ENCODE data around the gene TRPC6.

Gene TRPC6

GRCh38 chr11:101583251-101584128, at the start of gene TRPC6:
TRPC6 (minus strand) TSS chr11:101584007; CDS start chr11:101583503, 504 bp downstream.
- no peak for DNase-seq

DNA sequence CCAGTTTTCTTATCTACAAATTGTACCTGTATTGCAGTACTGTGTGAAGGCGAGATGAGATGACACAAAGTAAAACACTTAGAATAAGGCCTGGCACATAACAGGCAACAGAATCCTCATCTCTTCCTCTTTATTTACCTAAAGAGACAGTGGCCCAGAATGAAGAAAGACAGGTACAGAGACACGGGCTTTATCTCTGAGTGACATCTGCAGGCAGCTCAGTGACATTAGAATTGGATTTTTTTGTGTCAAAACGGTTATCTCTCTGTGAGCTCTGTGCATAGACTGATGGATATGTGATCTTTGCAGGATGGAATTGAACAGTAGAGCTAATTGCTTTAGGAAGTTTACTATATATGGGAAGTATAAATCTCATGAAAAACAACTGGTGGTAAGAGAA, 36.2 kb upstream of the TRPC6 start:
- no peak for DNase-seq

- DNase-seq = no peak
These were observed 34.9 kb upstream of the TRPC6 start for GRCh38 chr11:101618709-101619108.

DNA sequence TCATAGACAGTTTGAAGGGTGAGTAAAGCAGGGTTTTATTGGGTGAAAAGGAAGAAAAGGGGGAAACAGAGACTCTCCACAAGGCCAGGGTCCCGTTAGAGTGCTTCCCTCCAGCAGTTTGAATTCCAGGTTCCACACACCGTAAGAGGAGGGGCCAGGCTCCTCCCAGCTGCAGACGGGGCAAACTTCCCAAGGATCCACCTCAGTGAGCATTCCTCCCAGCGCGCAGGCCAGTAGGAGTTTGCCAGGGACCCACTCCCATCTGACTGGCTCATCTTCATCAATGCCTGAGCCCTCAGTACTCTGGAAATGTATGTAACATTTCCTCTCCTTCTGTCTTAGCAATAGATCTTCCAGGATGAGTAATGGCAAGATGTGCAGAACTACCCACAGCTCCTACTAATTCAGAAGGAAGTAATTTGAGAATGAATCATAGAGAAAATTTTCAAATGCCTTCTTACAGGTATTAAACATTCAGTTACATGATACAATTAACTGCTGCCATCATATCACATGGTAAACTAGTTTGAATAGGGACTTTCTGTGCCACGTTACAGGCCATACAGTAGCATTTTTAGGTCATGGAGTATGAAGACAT, 34.0 kb upstream of the TRPC6 start:
- no peak for DNase-seq

DNA sequence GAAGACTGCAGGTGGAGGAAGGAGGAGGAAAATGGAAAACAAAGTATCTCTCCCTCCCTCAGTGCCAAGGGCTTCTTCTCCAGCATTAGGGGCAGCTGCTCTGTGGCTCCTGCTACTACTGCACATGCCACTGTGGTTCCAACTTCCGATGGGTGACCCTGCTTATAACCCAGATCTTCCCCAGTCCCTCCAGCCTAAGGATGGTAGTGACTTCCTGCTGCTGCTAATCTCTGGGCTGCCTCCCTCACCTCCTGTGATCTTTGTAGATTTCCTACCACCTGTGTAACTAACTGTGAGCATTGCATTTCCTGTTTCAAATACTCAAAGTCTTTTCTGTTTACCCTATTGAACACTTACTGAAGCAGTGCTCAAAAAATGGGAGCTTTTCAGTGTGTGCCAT, 28.7 kb upstream of the TRPC6 start:
- no peak for DNase-seq

DNA sequence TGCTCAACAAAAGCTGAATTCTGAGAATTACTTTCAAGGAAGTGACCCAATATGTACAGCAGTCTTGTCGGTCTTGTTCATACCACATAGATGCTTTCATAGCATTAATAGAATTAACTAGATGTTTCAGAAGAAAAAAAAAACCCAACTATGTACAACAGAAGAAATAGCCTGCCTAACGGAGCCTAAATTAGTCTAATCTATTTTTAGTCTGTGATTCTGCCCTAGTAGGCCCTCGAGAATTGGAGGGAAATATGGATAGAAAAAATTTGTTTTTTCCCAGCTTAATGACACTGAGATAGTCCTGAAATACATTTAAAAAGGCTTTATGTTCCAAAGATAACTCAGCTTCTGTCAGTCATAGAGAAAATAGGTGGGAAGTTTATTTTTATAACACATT, 17.1 kb upstream of the TRPC6 start:
- no peak for DNase-seq

- no peak for DNase-seq
These were observed 3.2 kb upstream of the TRPC6 start for GRCh38 chr11:101586965-101587364.

DNA sequence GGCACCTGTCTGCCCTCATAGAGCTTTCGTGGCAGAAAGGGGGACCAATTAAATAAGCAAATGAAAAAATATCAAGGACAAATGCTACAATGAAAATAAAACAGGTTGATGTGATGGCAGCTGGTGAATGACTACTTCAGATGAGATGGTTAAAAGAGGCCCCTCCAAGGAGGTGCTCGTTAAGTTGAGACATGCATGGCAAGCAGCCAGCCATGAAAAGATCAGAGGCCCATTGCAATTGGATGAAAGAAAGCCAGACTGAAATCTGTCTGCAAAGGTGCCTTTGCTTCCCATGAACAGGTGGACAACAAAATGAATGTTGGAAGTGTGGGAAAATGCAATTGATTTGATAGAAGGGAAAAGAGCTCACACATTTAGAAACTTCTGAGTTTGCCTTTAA, 848 bp upstream of the TRPC6 start:
- no peak for DNase-seq

GRCh38 chr11:101584129-101584515, 315 bp upstream of the TRPC6 start:
- no peak for DNase-seq

DNA sequence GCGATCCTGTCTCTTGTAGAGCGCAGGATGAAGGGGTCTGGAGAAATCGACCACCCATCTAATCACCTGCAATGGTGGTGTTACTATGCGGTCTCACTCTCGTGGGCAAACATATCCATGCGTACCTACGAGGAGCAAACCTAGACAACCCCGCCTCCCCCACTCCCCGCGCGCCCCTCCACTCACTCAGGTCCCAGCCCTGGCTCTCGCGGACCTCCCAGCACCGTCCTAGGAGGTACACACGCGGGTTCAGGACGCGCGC, 887 bp downstream of the TRPC6 start:
- DNase-seq = no peak

DNA sequence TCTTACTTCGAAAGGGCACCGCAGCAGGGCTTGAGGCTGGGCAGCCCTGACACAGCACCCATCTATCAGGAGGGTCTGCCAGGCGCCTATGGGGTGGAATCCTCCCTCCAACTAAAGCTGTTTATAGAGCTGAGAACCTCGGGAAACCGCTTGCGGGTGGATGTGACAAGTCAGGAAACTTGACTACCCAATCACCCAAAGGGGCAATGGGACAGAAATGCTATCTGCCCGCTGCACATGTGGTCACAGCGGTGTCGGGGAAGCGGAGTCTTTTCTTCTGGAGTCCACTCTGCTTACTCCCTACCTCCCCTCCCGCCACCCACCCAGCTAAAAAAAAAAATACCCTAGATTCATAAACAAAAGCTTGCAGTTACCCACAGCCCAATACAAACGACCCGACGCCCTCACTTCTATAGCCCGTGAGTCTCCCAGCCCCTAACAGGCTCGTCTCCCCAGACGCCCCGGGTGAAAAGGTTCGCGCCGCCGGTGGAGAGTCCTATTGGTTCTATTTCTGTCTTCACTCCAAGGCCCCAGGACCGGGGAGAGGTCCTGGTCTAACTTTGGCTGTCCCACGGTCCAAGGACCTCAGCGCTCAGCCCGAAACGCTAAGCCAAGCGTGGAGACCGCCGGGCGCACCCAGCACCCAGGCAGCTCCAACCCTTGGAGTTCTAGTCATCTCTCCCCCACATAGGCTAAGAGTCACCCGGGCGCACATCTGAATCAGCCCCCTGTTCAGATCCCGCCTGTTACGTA, 1.4 kb downstream of the TRPC6 start:
- no peak for DNase-seq

DNA sequence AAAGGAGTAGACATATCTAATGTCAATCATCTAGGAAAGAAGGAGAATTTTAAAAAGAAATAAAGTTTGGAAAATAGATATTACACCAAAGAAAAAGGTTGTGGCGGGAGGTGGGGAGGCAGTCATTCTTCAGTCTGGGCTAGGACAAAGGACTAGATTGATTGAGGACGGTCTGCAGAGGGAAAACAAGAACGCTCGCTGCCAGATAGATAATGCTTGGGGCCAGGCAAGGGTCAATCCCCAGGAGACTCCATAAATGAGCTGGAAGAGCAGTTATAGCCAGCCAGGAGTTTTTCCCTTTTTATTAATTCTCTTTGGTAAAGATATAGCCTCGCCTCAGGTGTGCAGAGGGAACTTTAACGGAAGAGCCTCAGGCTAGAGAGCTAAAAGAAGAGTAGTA, 6.3 kb downstream of the TRPC6 start:
- DNase-seq = no peak

- no peak for DNase-seq
These were observed 7.4 kb downstream of the TRPC6 start for GRCh38 chr11:101576456-101576855.

DNA sequence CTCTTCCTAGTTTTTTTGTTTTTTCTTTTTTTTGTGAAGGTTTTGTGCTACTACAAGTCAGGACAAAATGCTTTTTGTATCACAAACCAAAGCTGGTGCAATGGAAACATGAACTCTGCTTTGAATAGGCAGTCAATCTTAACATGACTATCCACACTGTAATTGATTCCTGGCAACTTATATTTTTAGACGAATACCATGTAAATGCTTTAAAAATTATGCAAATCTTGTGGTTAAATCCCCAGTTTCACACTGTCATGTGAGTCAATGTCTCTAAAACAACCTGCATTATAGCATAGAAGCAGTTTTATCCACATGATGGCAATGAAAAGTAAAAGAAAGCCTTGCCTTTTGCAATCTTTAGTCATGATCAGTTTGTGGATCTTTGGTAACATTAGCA, 8.9 kb downstream of the TRPC6 start:
- no peak for DNase-seq

DNA sequence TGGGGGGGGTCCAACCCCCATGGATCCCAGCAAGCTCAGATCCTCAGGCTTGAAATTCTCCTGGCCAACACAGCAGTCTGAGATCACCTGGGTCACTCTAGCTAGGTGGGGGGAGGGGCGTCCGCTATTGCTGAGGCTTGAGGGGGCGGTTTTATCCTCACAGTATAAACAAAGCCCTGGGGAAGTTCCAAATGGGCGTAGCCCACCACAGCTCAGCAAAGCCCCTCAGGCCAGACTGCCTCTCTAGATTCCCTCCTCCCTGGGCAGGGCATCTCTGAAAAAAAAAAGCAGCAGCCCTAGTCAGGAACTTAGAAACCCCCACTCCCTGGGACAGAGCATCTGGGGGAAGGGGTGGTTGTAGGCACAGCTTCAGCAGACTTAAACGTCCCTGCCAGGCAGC, 16.7 kb downstream of the TRPC6 start:
- DNase-seq = no peak

DNA sequence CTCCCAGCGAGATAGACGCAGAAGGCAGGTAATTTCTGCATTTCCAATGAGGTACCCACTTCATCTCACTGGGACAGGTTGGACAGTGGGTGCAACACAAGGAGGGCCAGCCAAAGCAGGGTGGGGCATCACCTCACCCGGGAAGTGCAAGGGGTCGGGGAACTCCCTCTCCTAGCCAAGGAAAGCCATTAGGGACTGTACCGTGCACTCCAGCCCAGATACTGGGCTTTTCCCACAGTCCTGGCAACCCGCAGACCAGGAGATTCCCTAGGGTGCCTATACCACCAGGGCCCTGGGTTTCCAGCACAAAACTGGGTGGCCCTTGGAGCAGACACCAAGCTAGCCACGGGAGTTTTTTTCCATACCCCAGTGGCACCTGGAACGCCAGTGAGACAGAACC, 17.2 kb downstream of the TRPC6 start:
- no peak for DNase-seq

DNA sequence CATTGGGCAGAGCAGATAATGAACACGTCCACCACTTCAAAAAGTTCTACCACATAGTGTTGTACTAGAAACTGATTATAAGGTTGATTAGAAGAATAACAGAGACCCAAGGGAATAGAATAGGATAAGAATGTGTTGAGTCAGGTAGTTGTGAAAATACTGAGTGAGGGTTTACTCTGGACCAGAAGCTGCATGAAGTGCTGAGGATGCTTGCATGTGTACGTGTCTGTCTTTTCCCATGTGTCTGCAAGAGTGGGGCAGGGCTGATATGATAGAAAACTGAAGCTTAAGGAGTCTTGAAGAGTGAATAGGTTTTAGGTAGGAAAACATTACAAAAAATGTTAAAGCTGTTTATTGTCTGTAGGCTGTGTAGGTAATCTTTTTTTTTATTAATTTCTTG, 20.6 kb downstream of the TRPC6 start:
- DNase-seq = no peak

- DNase-seq = no peak
These were observed 28.4 kb downstream of the TRPC6 start for GRCh38 chr11:101555366-101555765.

- DNase-seq = no peak
These were observed 29.9 kb downstream of the TRPC6 start for GRCh38 chr11:101553891-101554292.

DNA sequence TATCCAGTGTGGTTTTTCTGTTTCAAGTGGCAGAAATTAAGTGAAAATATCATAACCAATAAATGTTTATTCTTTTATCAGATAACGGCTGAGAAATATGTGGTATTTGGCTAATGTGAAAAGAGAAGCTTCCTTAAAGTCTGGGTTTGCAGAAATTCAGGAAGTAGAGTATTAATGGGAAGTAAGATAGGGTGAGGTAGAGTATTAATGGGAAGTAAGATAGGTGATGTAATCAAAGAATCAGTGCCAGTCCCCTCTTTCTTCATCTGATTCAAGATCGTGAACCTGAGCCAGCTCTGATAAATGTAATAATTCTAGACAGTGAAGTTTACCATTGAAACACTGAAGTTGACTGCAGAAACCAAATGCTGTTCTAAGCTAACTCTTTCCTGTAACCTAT, 30.9 kb downstream of the TRPC6 start:
- DNase-seq = no peak

DNA sequence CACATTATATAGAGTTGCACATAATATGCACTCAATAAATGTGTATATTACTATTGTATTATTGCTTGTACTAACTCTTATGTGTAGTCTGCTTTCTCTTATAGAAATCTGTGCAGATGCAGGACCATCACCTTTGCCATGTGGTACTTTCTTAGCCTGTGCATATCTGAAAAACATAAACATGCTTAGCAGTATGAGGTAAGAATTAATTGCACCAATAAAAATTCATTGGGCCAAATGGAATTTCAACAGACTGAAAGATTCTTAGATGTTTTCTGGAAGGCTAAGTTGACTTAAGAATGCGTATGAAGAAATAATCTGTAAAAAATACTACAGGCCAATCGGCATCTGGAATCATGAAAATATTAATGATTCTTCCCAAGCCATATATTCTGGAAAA, 55.3 kb downstream of the TRPC6 start:
- DNase-seq = no peak

GRCh38 chr11:101523634-101524260, 60.1 kb downstream of the TRPC6 start:
- DNase-seq = no peak

DNA sequence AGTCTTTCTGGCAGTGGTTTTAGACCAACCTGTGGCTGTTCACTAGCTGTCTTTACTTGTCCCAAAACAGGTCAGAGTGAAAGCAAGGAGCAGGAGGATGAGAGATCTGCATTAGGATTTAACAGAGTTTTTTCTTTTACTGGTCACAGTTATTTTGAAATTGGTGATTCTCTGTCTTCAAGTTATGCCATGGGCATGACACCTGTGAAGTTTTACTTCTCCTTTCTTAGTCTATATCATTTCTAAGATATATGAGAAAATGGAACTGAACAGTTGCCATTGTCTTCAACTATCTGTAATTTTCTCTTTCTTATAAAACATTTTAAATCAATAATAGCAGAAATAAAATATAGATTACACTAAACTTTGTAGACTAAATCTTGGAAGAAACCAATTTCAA, 60.6 kb downstream of the TRPC6 start:
- DNase-seq = no peak

- DNase-seq = no peak
These were observed 62.0 kb downstream of the TRPC6 start for GRCh38 chr11:101521821-101522220.

All from DMS79 (cell line).